GM12891 (cell line): Measurements from ENCODE around the gene HK3.

Source experiments
- POLR2A ChIP-seq: IDR thresholded peaks from 2 replicates; pipeline ENCODE4 v1.6.1; 2011; ENCODE audit warnings: low read depth, low read length, control low read depth
- POLR2AphosphoS5 ChIP-seq: IDR thresholded peaks from 2 replicates; pipeline ENCODE4 v1.6.1; 2011; ENCODE audit warnings: low read depth, low read length, control low read depth

- no peak for TF ChIP-seq POLR2A
- TF ChIP-seq POLR2AphosphoS5: no peak
Measured at GRCh38 chr5:176846335-176847140, 52.6 kb downstream of the HK3 start.
